A673 (cell line): ENCODE measurements around the gene CPA5. TPM values are rescaled to one million over a fixed set of nuclear protein-coding genes. Genes with fewer than 3 reads are reported as not detected.

ENCODE experiments used
- BruUV-seq: library from RNA; stranded (reverse); fragments of 400-500 nt; replicated peaks from 2 replicates; lab custom pipeline; 2021; lab: Mats Ljungman, UMichigan
- CTCF ChIA-PET: fragments of 300-600 bp; sonication (Branson Sonifier 250); formaldehyde crosslinking; loops from one replicate; lab custom pipeline; 2022; ENCODE audit warnings: antibody characterized with exemption; lab: Charles Lee
- POLR2A ChIA-PET: fragments of 300-600 bp; sonication (Branson Sonifier 250); formaldehyde crosslinking; loops from one replicate; lab custom pipeline; 2022; ENCODE audit warnings: antibody characterized with exemption; ENCODE audit not compliant: low non-redundant PET; lab: Charles Lee
- DNase-seq: peaks from one replicate; pipeline ENCODE4 v3.0.0-alpha.2; 2015; ENCODE audit warnings: low spot score
- H3K27ac ChIP-seq: fragments of 200-600 bp; sonication (generic); 2 replicates; pipeline ENCODE4 v1.5.1; 2016; ENCODE audit warnings: mixed run types, low read depth, mild to moderate bottlenecking, mixed read lengths, antibody characterized with exemption, low read length; ENCODE audit not compliant: poor library complexity, severe bottlenecking
- H3K27me3 ChIP-seq: fragments of 200-600 bp; sonication (generic); replicated peaks from 2 replicates; pipeline ENCODE4 v1.6.1; 2017; ENCODE audit warnings: mixed run types, low read depth, mild to moderate bottlenecking, mixed read lengths, antibody characterized with exemption, low read length; ENCODE audit not compliant: insufficient read depth, poor library complexity
- H3K36me3 ChIP-seq: fragments of 200-600 bp; sonication (generic); 2 replicates; pipeline ENCODE4 v1.6.1; 2016; ENCODE audit warnings: mixed run types, mild to moderate bottlenecking, mixed read lengths, antibody characterized with exemption, low read length; ENCODE audit not compliant: insufficient read depth, poor library complexity, severe bottlenecking
- H3K4me1 ChIP-seq: fragments of 200-600 bp; sonication (generic); 2 replicates; pipeline ENCODE4 v1.6.1; 2017; ENCODE audit warnings: mixed run types, mild to moderate bottlenecking, mixed read lengths, antibody characterized with exemption, low read length; ENCODE audit not compliant: insufficient read depth, poor library complexity, severe bottlenecking
- H3K4me3 ChIP-seq: fragments of 200-600 bp; sonication (generic); 2 replicates; pipeline ENCODE4 v1.5.1; 2016; ENCODE audit warnings: low read depth, mixed run types, mild to moderate bottlenecking, mixed read lengths, low read length; ENCODE audit not compliant: poor library complexity, severe bottlenecking
- H3K9me3 ChIP-seq: fragments of 200-600 bp; sonication (generic); 2 replicates; pipeline ENCODE4 v1.6.1; 2016; ENCODE audit warnings: mixed run types, low read depth, mild to moderate bottlenecking, mixed read lengths, antibody characterized with exemption, low read length; ENCODE audit not compliant: poor library complexity, severe bottlenecking
- EZH2 ChIP-seq: fragments of 200-600 bp; sonication (generic); IDR thresholded peaks from 2 replicates; pipeline ENCODE4 v1.6.1; 2017; ENCODE audit warnings: borderline replicate concordance, low read depth, mild to moderate bottlenecking, mixed read lengths, antibody characterized with exemption, low read length; ENCODE audit not compliant: poor library complexity, severe bottlenecking
- intact Hi-C: fragments of 100-400 bp; cut with micrococcal nuclease; formaldehyde crosslinking; loops from one replicate; pipeline ENCODE4 v1.10.0; 2022; ENCODE audit not compliant: unreplicated experiment
- total RNA-seq: library from RNA; stranded (reverse); gene quantifications from 2 replicates; pipeline ENCODE4 v1.2.3, GENCODE V29; 2021
- TF ChIP-seq, protein P1 (sequence below): fragments of 300-800, 200-600 bp; sonication (generic); conservative IDR thresholded peaks from 2 replicates; pipeline ENCODE4 v1.5.1; 2017; ENCODE audit warnings: low read depth, mild to moderate bottlenecking, antibody characterized with exemption, low read length, moderate library complexity, mixed read lengths

CPA5 gene
- total RNA-seq, 1 experiment from 2014 or later = not detected

DNA sequence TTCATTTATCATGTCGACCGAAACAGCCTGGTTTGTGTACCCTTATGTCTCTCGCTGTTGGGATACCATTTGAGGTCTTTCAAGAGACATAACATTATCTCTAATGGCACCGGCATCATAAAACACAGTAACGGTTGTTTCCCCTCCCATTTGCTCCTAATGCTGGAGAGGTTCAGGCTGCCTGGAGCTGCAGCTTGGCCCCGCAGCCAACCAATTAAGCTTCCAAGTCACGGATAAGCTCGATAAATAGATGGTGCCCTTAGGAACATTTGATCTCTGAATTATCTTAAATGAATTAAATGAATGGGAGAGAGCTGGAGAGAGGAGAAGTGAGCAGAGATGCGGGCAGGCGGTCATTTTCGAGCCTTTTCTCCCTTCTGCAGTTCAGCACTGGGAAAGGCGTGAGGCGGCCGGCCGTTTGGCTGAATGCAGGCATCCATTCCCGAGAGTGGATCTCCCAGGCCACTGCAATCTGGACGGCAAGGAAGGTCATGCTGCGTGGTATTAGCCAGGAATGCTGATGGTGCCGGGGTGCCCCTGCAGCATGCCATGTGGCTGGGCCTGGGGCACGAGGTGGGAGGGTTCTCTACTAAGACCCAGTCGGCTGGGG, 39.1 kb upstream of the CPA5 start:
- Histone ChIP-seq H3K27me3 (peaks cover 4% of the 10 kb centered on the region), H3K9me3 (no peaks in the 10 kb centered on the region), H3K36me3 (no peaks in the 10 kb centered on the region), H3K4me1 (no peaks in the 10 kb centered on the region), H3K27ac (no peak overlapping the region), H3K4me3 (no peak overlapping the region)
- intact Hi-C loops = no loop called here
- no peak for DNase-seq
- CTCF ChIA-PET = no interaction called here
- no peak for TF ChIP-seq EZH2
- TF ChIP-seq, protein P1, sequence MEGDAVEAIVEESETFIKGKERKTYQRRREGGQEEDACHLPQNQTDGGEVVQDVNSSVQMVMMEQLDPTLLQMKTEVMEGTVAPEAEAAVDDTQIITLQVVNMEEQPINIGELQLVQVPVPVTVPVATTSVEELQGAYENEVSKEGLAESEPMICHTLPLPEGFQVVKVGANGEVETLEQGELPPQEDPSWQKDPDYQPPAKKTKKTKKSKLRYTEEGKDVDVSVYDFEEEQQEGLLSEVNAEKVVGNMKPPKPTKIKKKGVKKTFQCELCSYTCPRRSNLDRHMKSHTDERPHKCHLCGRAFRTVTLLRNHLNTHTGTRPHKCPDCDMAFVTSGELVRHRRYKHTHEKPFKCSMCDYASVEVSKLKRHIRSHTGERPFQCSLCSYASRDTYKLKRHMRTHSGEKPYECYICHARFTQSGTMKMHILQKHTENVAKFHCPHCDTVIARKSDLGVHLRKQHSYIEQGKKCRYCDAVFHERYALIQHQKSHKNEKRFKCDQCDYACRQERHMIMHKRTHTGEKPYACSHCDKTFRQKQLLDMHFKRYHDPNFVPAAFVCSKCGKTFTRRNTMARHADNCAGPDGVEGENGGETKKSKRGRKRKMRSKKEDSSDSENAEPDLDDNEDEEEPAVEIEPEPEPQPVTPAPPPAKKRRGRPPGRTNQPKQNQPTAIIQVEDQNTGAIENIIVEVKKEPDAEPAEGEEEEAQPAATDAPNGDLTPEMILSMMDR = no peak
- no TSS peak for BruUV-seq
- POLR2A ChIA-PET = no interaction called here

DNA sequence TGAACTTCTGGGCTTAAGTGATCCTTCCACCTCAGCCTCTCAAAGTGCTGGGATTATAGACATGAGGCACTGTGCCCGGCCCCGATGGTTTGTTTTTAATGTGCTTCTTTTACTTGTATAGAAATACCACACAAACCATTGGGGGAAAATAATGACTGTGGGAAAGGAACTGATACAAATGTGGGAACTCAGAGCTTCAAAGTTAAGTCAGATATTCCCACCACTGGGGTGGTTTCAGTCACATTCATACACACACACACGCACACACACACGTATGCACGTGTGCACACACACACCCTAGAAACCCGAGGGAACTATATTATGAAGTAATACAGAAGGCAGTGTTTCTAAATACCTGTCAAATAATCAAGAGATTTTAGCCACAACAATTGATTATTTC, 34.6 kb upstream of the CPA5 start:
- Histone ChIP-seq H3K9me3 (no peaks in the 10 kb centered on the region), H3K4me3 (no peak overlapping the region), H3K36me3 (no peaks in the 10 kb centered on the region), H3K27me3 (no peaks in the 10 kb centered on the region), H3K27ac (no peak overlapping the region), H3K4me1 (no peaks in the 10 kb centered on the region)
- BruUV-seq = no TSS peak
- no peak for DNase-seq
- POLR2A ChIA-PET = interaction anchor here (0.6 kb wide), 1 partner anchor 34 kb away, joined by 5 read pairs; no protein-coding TSS in a partner anchor
- no peak for TF ChIP-seq EZH2
- TF ChIP-seq, protein P1 = no peak
- intact Hi-C loops = no loop called here
- CTCF ChIA-PET = no interaction called here

DNA sequence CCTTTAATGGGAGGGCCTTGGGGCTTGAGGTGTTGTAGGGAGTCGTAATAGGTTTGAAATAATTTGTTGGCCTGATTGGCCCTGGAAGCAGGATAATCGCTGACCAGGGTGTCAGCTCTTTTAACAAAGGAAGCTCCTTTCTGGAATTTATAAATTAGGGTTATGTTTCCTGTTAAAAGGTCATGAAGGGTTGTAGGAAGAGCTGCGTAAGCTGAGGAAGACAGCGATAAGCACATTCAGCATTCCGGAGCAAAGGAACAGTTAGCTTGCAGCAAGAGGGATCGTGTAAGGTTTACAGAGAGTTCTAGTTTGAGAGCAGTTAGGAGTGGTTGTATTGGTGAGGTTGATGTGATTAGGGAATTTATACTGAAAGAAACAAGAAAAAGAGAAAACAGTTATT, 30.3 kb upstream of the CPA5 start:
- Histone ChIP-seq H3K4me3 (no peak overlapping the region), H3K9me3 (no peaks in the 10 kb centered on the region), H3K27ac (no peak overlapping the region), H3K36me3 (no peaks in the 10 kb centered on the region), H3K27me3 (no peaks in the 10 kb centered on the region), H3K4me1 (no peaks in the 10 kb centered on the region)
- TF ChIP-seq, protein P1 = no peak
- no peak for TF ChIP-seq EZH2
- DNase-seq = no peak
- ChIA-PET CTCF (no interaction called here), POLR2A (no interaction called here)
- no TSS peak for BruUV-seq
- intact Hi-C loops = no loop called here
